ENCODE data around the gene MYH15. TPM values are rescaled to one million over a fixed set of nuclear protein-coding genes. Genes with fewer than 3 reads are reported as not detected.

The MYH15 gene
- total RNA-seq, 1 donor from 2014 or later: 0.23 TPM

- TF ChIP-seq CTCF (IDR thresholded peaks at IDR 0.05; ENCODE audit: unreplicated experiment): no peak
- no peaks in the 10 kb centered on the region for H3K36me3 Mint-ChIP-seq (ENCODE audit: low read depth, unreplicated experiment)
- no peak overlapping the region for H3K27ac Mint-ChIP-seq (ENCODE audit: unreplicated experiment)
- H3K9me3 Mint-ChIP-seq (ENCODE audit: unreplicated experiment): no peaks in the 10 kb centered on the region
- H3K4me1 Mint-ChIP-seq (ENCODE audit: unreplicated experiment): no peaks in the 10 kb centered on the region
- H3K27me3 Mint-ChIP-seq (ENCODE audit: unreplicated experiment): no peaks in the 10 kb centered on the region
- DNase-seq (ENCODE audit: low spot score): no peak
- H3K4me3 Mint-ChIP-seq (ENCODE audit: unreplicated experiment): no peak overlapping the region
Observed at GRCh38 chr3:108414007-108414406, 96.4 kb downstream of the MYH15 start.

- no peak for TF ChIP-seq CTCF (IDR thresholded peaks at IDR 0.05; ENCODE audit: unreplicated experiment)
- DNase-seq (ENCODE audit: low spot score): no peak
- Mint-ChIP-seq H3K27me3 (ENCODE audit: unreplicated experiment) (no peaks in the 10 kb centered on the region), H3K4me3 (ENCODE audit: unreplicated experiment) (no peak overlapping the region), H3K27ac (ENCODE audit: unreplicated experiment) (no peak overlapping the region), H3K36me3 (ENCODE audit: low read depth, unreplicated experiment) (no peaks in the 10 kb centered on the region), H3K9me3 (ENCODE audit: unreplicated experiment) (no peaks in the 10 kb centered on the region), H3K4me1 (ENCODE audit: unreplicated experiment) (peaks cover 12% of the 10 kb centered on the region)
Observed at GRCh38 chr3:108412121-108412750, 98.2 kb downstream of the MYH15 start.

GRCh38 chr3:108410531-108410984, 99.8 kb downstream of the MYH15 start:
- no peaks in the 10 kb centered on the region for H3K27me3 Mint-ChIP-seq (ENCODE audit: unreplicated experiment)
- no peak overlapping the region for H3K4me3 Mint-ChIP-seq (ENCODE audit: unreplicated experiment)
- peaks cover 18% of the 10 kb centered on the region for H3K4me1 Mint-ChIP-seq (ENCODE audit: unreplicated experiment)
- no peak overlapping the region for H3K27ac Mint-ChIP-seq (ENCODE audit: unreplicated experiment)
- DNase-seq (ENCODE audit: low spot score): no peak
- H3K36me3 Mint-ChIP-seq (ENCODE audit: low read depth, unreplicated experiment): no peaks in the 10 kb centered on the region
- no peak for TF ChIP-seq CTCF (IDR thresholded peaks at IDR 0.05; ENCODE audit: unreplicated experiment)
- no peaks in the 10 kb centered on the region for H3K9me3 Mint-ChIP-seq (ENCODE audit: unreplicated experiment)

- Mint-ChIP-seq H3K36me3 (ENCODE audit: low read depth, unreplicated experiment) (no peaks in the 10 kb centered on the region), H3K27me3 (ENCODE audit: unreplicated experiment) (no peaks in the 10 kb centered on the region), H3K27ac (ENCODE audit: unreplicated experiment) (no peak overlapping the region), H3K4me3 (ENCODE audit: unreplicated experiment) (no peak overlapping the region), H3K9me3 (ENCODE audit: unreplicated experiment) (no peaks in the 10 kb centered on the region), H3K4me1 (ENCODE audit: unreplicated experiment) (peaks cover 18% of the 10 kb centered on the region)
- DNase-seq (ENCODE audit: low spot score): no peak
- no peak for TF ChIP-seq CTCF (IDR thresholded peaks at IDR 0.05; ENCODE audit: unreplicated experiment)
Observed at GRCh38 chr3:108409800-108410178, 100.6 kb downstream of the MYH15 start.

- no peak overlapping the region for H3K4me3 Mint-ChIP-seq (ENCODE audit: unreplicated experiment)
- H3K9me3 Mint-ChIP-seq (ENCODE audit: unreplicated experiment): no peaks in the 10 kb centered on the region
- H3K27me3 Mint-ChIP-seq (ENCODE audit: unreplicated experiment): no peaks in the 10 kb centered on the region
- TF ChIP-seq CTCF (IDR thresholded peaks at IDR 0.05; ENCODE audit: unreplicated experiment): no peak
- no peak for DNase-seq (ENCODE audit: low spot score)
- no peaks in the 10 kb centered on the region for H3K36me3 Mint-ChIP-seq (ENCODE audit: low read depth, unreplicated experiment)
- no peak overlapping the region for H3K27ac Mint-ChIP-seq (ENCODE audit: unreplicated experiment)
- H3K4me1 Mint-ChIP-seq (ENCODE audit: unreplicated experiment): peaks cover 18% of the 10 kb centered on the region
Observed at GRCh38 chr3:108408883-108409799, 101.3 kb downstream of the MYH15 start.
